ENCODE data around the gene CAMTA1.

The CAMTA1 gene

DNA sequence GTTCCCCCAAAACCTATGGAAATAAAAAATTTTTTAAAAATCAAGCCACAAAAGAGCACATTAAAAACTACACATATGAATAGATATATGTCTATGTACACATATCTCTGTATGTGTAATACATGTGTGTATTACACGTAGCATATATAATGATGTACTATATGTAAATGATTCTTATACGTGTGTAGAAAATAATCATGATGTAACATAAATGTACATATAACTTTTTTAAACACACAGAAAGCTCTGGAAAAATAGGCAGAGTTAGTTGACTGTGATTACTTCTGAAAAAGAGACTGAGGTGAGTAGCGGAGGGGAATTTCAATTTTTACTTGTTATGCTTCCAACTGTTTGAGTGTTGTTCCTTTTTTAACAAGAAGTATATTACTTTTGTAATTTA lies 405.0 kb downstream of the CAMTA1 start:
- no peak for DNase-seq (ENCODE audit: low read depth)
- no peak for TF ChIP-seq CTCF (IDR thresholded peaks at IDR 0.05; ENCODE audit: insufficient read depth, low read depth, low read length, missing control alignments)
- H3K4me3 ChIP-seq (ENCODE audit: low read length), result no peak overlapping the region

DNA sequence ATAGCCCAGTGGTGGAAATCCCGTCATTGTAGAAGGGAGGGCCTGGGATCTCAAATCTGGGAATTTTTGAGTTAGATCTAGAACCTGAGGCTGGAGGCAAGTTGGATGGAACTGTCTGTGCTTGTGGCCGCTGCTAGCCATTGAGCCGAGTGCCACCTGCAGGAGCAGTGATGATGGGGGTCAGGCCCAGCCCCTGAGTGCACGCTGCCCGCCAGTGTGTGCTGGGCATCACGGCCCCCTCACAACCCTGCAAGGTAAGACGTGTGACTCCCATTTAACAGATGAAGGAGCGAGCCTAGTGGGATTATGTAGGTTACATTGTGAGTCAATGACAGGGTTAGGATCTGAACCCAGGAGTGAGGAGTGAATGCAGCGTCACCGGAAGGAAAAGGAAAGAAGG lies 407.2 kb downstream of the CAMTA1 start:
- no peak for DNase-seq (ENCODE audit: low read depth)
- H3K4me3 ChIP-seq (ENCODE audit: low read length), result no peak overlapping the region
- no peak for TF ChIP-seq CTCF (IDR thresholded peaks at IDR 0.05; ENCODE audit: insufficient read depth, low read depth, low read length, missing control alignments)

GRCh38 chr1:7196036-7196911 lies 411.0 kb downstream of the CAMTA1 start:
- TF ChIP-seq CTCF (IDR thresholded peaks at IDR 0.05; ENCODE audit: insufficient read depth, low read depth, low read length, missing control alignments), result no peak
- DNase-seq (ENCODE audit: low read depth), result no peak
- no peak overlapping the region for H3K4me3 ChIP-seq (ENCODE audit: low read length)

GRCh38 chr1:7198664-7199063 lies 413.4 kb downstream of the CAMTA1 start:
- no peak for DNase-seq (ENCODE audit: low read depth)
- H3K4me3 ChIP-seq (ENCODE audit: low read length), result no peak overlapping the region
- no peak for TF ChIP-seq CTCF (IDR thresholded peaks at IDR 0.05; ENCODE audit: insufficient read depth, low read depth, low read length, missing control alignments)

- no peak for DNase-seq (ENCODE audit: low read depth)
- H3K4me3 ChIP-seq (ENCODE audit: low read length), result no peak overlapping the region
- no peak for TF ChIP-seq CTCF (IDR thresholded peaks at IDR 0.05; ENCODE audit: insufficient read depth, low read depth, low read length, missing control alignments)
These were observed 414.0 kb downstream of the CAMTA1 start for GRCh38 chr1:7199077-7199779.

DNA sequence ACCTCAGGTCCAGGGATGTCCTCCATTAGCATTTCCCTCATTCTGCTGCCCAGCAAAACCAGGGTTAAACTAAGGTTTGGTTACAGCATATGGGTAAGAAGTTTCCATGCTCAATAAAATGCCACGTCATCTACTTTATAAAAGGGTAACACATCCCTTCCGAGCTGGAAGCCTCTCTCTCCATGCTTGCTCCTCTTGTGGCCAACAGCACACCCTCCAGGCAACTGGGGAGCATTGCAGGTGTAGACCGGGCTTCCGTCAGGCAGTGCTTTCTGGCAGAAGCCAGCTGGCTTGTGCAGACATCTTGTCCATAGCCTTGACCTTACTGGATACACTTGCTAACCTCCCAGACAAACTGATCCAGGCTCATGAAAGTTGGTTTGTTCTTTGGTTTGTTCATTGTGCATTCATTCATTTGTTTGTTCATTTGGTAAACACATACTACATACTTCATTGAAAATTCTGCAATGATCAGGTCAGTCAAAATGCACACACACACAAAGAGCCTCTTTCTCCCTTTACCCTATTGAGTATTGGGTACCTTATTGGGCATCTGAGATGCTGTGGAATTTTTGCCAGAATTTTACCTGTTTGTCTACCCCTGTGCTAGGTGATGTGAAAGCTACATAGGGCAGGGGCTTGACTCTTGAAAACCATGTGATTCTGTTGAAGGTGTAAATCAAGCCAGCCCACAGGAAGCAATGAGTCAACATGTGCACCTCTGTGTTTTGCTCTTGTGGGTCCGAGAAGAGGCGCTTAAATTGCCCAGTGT lies 422.8 kb downstream of the CAMTA1 start:
- no peak overlapping the region for H3K4me3 ChIP-seq (ENCODE audit: low read length)
- TF ChIP-seq CTCF (IDR thresholded peaks at IDR 0.05; ENCODE audit: insufficient read depth, low read depth, low read length, missing control alignments), result peak; percentile 90
- DNase-seq (ENCODE audit: low read depth), result peak; percentile 77

Data from epithelial cell of esophagus (primary cell).